ENCODE data around the gene CBX2.
A peak's percentile ranks its signal among the peaks of the same experiment; 100 is the strongest.

The CBX2 gene

DNA sequence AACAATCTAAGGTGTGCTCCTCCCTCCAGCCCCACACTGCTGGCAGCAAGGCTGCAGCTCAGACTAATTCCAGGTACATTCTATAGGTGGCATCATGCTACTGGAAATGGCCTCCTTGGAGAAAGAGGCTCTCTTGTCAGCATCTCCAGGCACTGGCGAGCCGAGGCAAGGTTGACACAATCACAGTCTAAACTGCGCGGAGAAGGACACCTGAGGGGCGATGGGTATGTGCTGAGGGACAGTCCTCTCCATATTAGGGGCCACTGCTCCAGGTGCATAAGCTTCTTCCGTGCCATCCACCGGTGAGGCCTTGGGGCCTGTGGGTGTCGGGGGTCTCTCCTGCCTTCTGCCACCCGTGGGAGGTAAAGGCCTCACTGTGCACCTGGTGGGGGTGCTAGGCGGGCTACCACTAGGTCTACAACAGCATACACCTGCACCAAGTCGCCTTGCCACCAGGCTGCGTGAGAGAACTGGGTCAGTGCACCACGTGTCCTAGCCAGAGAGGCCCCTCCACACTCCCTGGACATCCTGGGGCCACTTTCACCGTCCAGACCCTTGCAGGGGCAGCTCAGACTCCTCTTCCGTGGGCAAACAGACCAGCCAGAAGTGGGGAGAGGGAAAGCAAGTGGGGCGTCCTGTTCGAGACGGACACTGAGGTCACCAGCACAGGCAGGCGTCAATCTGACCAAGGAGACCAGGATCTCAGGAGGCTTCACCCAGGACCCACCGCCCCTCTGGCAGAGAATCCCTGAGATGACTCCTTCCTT is 31.0 kb downstream of the CBX2 start:
- no peak overlapping the region for H3K9ac ChIP-seq
- peaks cover 82% of the 10 kb centered on the region for H3K27me3 ChIP-seq (ENCODE audit: insufficient read depth, low read depth)
- H3K4me3 ChIP-seq (IDR thresholded peaks at IDR 0.05; ENCODE audit: insufficient read depth, low read depth, low read length), result no peak overlapping the region
- no peaks in the 10 kb centered on the region for H3K79me2 ChIP-seq (ENCODE audit: insufficient read depth, low read depth)
- no peak overlapping the region for H3K27ac ChIP-seq
- H2AFZ ChIP-seq (ENCODE audit: low read depth), result no peak overlapping the region
- TF ChIP-seq, protein P1, sequence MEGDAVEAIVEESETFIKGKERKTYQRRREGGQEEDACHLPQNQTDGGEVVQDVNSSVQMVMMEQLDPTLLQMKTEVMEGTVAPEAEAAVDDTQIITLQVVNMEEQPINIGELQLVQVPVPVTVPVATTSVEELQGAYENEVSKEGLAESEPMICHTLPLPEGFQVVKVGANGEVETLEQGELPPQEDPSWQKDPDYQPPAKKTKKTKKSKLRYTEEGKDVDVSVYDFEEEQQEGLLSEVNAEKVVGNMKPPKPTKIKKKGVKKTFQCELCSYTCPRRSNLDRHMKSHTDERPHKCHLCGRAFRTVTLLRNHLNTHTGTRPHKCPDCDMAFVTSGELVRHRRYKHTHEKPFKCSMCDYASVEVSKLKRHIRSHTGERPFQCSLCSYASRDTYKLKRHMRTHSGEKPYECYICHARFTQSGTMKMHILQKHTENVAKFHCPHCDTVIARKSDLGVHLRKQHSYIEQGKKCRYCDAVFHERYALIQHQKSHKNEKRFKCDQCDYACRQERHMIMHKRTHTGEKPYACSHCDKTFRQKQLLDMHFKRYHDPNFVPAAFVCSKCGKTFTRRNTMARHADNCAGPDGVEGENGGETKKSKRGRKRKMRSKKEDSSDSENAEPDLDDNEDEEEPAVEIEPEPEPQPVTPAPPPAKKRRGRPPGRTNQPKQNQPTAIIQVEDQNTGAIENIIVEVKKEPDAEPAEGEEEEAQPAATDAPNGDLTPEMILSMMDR (conservative IDR thresholded peaks at IDR 0.05; ENCODE audit: low read depth, low read length), result 0 out of 2 replicates have a peak, but pooled peaks have one; percentile 18
- H3K4me2 ChIP-seq, result peak overlapping the region; percentile 38; the same call in 1 of the 2 replicates
- no peaks in the 10 kb centered on the region for H3K36me3 ChIP-seq (ENCODE audit: insufficient read depth)
- H4K20me1 ChIP-seq (ENCODE audit: insufficient read depth), result no peaks in the 10 kb centered on the region
- peaks cover 46% of the 10 kb centered on the region for H3K4me1 ChIP-seq (ENCODE audit: low read depth, poor library complexity, severe bottlenecking)

DNA sequence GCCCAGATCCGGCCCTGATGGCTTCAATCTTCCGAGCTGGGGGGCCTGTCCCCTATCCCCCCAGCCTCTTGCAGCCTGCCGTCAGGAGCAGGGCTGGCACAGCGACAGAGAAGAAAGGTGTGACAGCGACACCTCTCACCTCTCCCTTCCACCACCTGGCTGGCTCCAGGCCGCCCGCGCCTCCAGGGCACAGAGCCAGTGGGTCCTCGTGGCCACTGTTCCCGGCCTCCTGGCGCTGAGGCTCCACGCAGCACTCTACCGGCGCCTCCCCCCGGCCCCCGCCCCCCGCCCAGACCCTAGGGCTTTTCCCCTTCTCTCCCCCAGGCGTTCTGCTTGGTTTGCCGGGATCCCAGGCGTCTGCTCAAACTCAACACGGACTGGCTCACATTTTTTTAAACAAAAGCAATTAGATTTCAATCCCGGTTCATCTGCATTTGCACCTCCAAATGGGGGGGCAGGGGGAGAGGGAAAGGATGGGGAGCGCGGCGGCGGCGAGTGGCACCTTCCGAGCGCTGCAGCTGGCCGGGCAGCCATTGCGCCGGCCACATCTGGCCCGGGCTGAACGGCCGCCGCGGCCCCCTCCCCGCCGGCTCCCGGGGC is 31.7 kb downstream of the CBX2 start:
- Histone ChIP-seq H2AFZ (ENCODE audit: low read depth) (no peak overlapping the region), H3K79me2 (ENCODE audit: insufficient read depth, low read depth) (no peaks in the 10 kb centered on the region), H3K4me3 (IDR thresholded peaks at IDR 0.05; ENCODE audit: insufficient read depth, low read depth, low read length) (no peak overlapping the region), H3K4me1 (ENCODE audit: low read depth, poor library complexity, severe bottlenecking) (peaks cover 44% of the 10 kb centered on the region), H3K36me3 (ENCODE audit: insufficient read depth) (no peaks in the 10 kb centered on the region), H3K27me3 (ENCODE audit: insufficient read depth, low read depth) (peaks cover 80% of the 10 kb centered on the region), H3K4me2 (peak overlapping the region; percentile 45; the same call in 1 of the 2 replicates), H4K20me1 (ENCODE audit: insufficient read depth) (no peaks in the 10 kb centered on the region), H3K9ac (no peak overlapping the region), H3K27ac (no peak overlapping the region)
- TF ChIP-seq, protein P1 (conservative IDR thresholded peaks at IDR 0.05; ENCODE audit: low read depth, low read length), result no peak

DNA sequence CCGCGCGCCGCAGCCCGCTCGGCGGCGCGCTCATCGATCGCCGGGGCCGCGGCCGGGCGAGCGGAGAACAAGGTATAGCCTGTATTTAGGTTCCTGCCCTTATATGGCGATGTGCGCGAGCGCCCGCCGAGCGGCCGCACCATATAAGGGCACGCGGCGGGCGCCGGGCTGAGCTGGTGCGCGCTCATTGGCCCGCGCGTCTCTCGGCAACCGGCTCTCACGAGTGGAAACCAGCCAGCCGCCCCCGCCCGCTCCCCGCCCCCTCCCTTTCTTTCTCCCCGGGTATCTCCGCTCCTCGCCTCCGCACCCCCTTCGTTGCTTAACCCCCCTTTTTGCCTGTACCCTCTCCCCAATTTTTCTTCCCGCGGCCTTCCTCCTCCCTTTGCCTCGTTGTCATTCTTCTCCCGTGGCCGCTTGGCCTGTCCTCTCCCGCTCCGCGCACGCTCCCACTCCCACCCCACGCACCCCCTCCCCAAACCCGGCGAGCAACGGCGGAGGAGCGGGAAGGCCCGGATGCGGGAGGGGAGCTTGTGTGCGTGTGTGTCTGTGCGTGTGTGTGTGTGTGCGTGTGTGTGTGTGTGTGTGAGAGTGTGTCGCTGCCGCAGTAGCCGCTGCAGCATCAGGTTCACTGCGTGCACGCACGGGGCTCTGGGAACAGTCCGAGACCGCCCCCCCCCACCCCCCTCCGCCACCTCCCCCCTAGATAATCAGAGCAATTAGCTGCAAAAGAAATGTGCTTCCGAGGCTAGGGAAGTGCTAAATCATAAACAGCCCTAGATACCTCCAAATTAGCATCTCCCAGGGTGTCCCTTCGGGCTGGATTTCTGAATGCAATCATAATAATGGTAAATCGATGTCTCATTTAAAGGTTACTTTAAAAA is 32.4 kb downstream of the CBX2 start:
- Histone ChIP-seq H3K79me2 (ENCODE audit: insufficient read depth, low read depth) (no peaks in the 10 kb centered on the region), H2AFZ (ENCODE audit: low read depth) (peak overlapping the region; percentile 57; the same call in 1 of the 2 replicates), H3K27ac (no peak overlapping the region), H3K36me3 (ENCODE audit: insufficient read depth) (no peaks in the 10 kb centered on the region), H3K4me2 (peak overlapping the region; percentile 92), H3K4me3 (IDR thresholded peaks at IDR 0.05; ENCODE audit: insufficient read depth, low read depth, low read length) (no peak overlapping the region), H3K4me1 (ENCODE audit: low read depth, poor library complexity, severe bottlenecking) (peaks cover 44% of the 10 kb centered on the region), H3K9ac (no peak overlapping the region), H4K20me1 (ENCODE audit: insufficient read depth) (no peaks in the 10 kb centered on the region), H3K27me3 (ENCODE audit: insufficient read depth, low read depth) (peaks cover 74% of the 10 kb centered on the region)
- TF ChIP-seq, protein P1 (conservative IDR thresholded peaks at IDR 0.05; ENCODE audit: low read depth, low read length), result no peak

DNA sequence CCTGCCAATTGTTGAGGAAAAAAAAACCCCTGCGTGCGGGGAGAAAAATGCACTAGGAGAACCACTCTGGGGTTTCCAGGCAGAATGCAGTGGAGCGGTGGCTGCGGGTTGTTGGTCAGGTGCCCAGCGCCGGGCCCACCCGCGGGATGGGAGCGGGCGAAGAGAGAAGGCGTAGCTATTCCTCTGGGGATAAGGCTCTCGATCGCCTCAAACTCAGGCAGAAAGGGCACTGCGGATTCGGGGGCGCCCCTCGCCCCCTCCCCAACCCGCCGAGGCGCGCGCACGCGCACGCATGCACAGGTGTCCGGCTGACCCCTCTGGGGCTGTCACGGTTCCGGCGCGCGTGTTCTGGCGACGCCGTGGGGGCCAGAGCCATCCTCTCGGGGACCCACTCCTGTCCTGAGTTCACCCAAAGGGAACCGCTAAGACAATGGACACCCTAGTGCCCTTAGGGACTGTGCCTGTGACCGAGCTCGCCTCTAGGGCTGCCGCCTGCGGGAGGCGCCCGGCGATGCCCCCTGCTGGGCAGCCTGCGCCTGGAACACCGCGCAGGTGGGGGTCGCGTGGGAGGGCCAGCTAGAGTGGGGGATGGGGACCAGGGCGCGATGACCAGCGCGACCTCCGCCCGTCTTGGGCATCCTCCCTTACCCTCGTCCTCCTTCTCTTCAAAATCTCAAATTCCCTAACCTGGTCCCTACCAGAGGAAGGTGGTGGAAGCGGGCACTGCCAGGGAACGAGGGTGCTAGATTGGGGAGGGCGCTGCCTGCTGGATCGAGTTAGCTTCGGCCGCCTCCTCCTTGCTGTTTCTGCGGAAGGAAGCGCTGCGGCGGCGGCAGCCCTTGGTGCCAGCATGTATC is 33.3 kb downstream of the CBX2 start:
- Histone ChIP-seq H3K4me2 (peak overlapping the region; percentile 92), H3K27ac (no peak overlapping the region), H3K36me3 (ENCODE audit: insufficient read depth) (no peaks in the 10 kb centered on the region), H3K4me3 (IDR thresholded peaks at IDR 0.05; ENCODE audit: insufficient read depth, low read depth, low read length) (no peak overlapping the region), H2AFZ (ENCODE audit: low read depth) (no peak overlapping the region), H3K79me2 (ENCODE audit: insufficient read depth, low read depth) (no peaks in the 10 kb centered on the region), H4K20me1 (ENCODE audit: insufficient read depth) (no peaks in the 10 kb centered on the region), H3K27me3 (ENCODE audit: insufficient read depth, low read depth) (peaks cover 66% of the 10 kb centered on the region), H3K9ac (no peak overlapping the region), H3K4me1 (ENCODE audit: low read depth, poor library complexity, severe bottlenecking) (peaks cover 44% of the 10 kb centered on the region)
- TF ChIP-seq, protein P1 (conservative IDR thresholded peaks at IDR 0.05; ENCODE audit: low read depth, low read length), result peak; percentile 73
